AG10803 (cell line): Measurements from ENCODE around the gene IP6K3.
A peak's percentile ranks its signal among the peaks of the same experiment; 100 is the strongest.

Source experiments
- DNase-seq: peaks from one replicate; pipeline ENCODE4 v3.0.0; 2010; ENCODE audit warnings: low read depth
- H3K4me3 ChIP-seq: 2 replicates; pipeline ENCODE4 v1.5.1; 2011; ENCODE audit warnings: mild to moderate bottlenecking, low read length, control low read depth
- CTCF ChIP-seq: conservative IDR thresholded peaks from 2 replicates; pipeline ENCODE4 v1.5.1; 2011; ENCODE audit warnings: mild to moderate bottlenecking, low read length, control low read depth, inconsistent platforms

The IP6K3 gene

GRCh38 chr6:33789550-33789895 is 42.8 kb upstream of the IP6K3 start:
- no peak for TF ChIP-seq CTCF
- H3K4me3 ChIP-seq = peak overlapping the region; percentile 62

GRCh38 chr6:33788694-33789549 is 42.2 kb upstream of the IP6K3 start, which contains the start of gene LEMD2:
TSS of gene LEMD2 (minus strand) at chr6:33789130. CDS start at chr6:33789116, 14 bp downstream.
- peak within 1 kb of the TSS; percentile 71 for H3K4me3 ChIP-seq
- DNase-seq = peak; percentile 94
- TF ChIP-seq CTCF = no peak

More at GRCh38 chr6:33789550-33789895, 42.8 kb upstream of the IP6K3 start:
- no peak for DNase-seq

- DNase-seq = peak; percentile 87
- peak overlapping the region; percentile 71 for H3K4me3 ChIP-seq
- no peak for TF ChIP-seq CTCF
These were observed 41.4 kb upstream of the IP6K3 start for GRCh38 chr6:33787954-33788693.

GRCh38 chr6:33787346-33787953 is 40.7 kb upstream of the IP6K3 start:
- peak; percentile 85 for DNase-seq
- peak overlapping the region; percentile 71 for H3K4me3 ChIP-seq
- no peak for TF ChIP-seq CTCF

GRCh38 chr6:33786736-33787135 is 40.0 kb upstream of the IP6K3 start:
- TF ChIP-seq CTCF = no peak
- peak overlapping the region; percentile 71 for H3K4me3 ChIP-seq
- no peak for DNase-seq

- peak; percentile 74 for DNase-seq
- H3K4me3 ChIP-seq = peak overlapping the region; percentile 10; the same call in 1 of the 2 replicates
- no peak for TF ChIP-seq CTCF
These were observed 39.1 kb upstream of the IP6K3 start for GRCh38 chr6:33785778-33786177.
